ENCODE results near the gene RNF220. TPM values are rescaled to one million over a fixed set of nuclear protein-coding genes. Genes with fewer than 3 reads are reported as not detected.

Gene RNF220
- total and polyA plus RNA-seq, 2 of the 4 experiments (the other 2 are of a cell fraction) = 71.8 to 77.1 TPM

DNA sequence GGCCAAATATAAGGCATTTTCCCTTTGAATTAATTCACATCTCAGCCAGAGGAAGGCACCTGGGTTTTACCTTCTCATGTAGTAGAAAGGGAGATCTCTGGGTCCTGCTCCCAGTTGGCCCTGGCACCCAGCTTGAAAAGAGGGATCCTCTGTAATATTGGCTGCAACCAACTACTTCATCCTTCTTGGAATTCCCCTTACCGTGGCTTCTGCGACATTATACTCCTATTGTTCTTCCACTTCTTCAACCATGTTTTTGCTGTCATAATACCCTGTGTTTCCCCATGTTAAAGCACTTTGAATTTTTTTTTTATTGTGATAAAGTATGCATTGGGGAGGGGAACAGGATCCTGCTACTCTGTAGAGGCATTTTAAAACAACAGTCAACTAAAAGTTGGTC lies 26.8 kb downstream of the RNF220 start:
- dilution Hi-C loops (cut with HindIII; ENCODE audit: low sequenced_read_pairs, unreplicated experiment) (no loop called here), in situ Hi-C loops (cut with MboI; ENCODE audit: low sequenced_read_pairs) (no loop called here), intact Hi-C loops (cut with micrococcal nuclease) (no loop called here)
- POLR2A ChIA-PET (ENCODE audit: unreplicated experiment) = no interaction called here
- Histone ChIP-seq H3K23ac (ENCODE audit: low read depth, low read length) (no peak overlapping the region), H3K9me1 (ENCODE audit: insufficient read depth, low read length) (no peaks in the 10 kb centered on the region), H2AK5ac (ENCODE audit: low read depth, low read length) (no peak overlapping the region), H3K9ac (ENCODE audit: low read depth, low read length) (no peak overlapping the region), H2BK20ac (ENCODE audit: low read depth, low read length) (no peak overlapping the region), H2AK9ac (replicated peaks; ENCODE audit: low read depth, low read length, poor library complexity) (no peak overlapping the region), H2BK5ac (ENCODE audit: low read depth, low read length, poor library complexity, severe bottlenecking) (no peak overlapping the region), H3K27me3 (ENCODE audit: control insufficient read depth, insufficient read depth, low read length) (peaks cover 32% of the 10 kb centered on the region), H3K79me1 (ENCODE audit: low read depth in 1 of 2, low read length in 2 of 2) (no peaks in the 10 kb centered on the region), H2AFZ (replicated peaks; ENCODE audit: low read length, poor library complexity) (no peak overlapping the region), H4K20me1 (ENCODE audit: insufficient read depth, low read length) (no peaks in the 10 kb centered on the region), H2BK15ac (ENCODE audit: low read depth, low read length) (no peak overlapping the region), H3K4ac (ENCODE audit: low read depth, low read length) (no peak overlapping the region), H3K4me3 (ENCODE audit: insufficient read depth, low read depth, low read length) (no peak overlapping the region), H3K4me2 (ENCODE audit: low read depth, low read length) (no peak overlapping the region), H2BK120ac (ENCODE audit: low read depth, low read length) (no peak overlapping the region), H4K8ac (ENCODE audit: low read depth in 2 of 2, low read length in 2 of 2) (no peak overlapping the region), H3K27ac (ENCODE audit: insufficient read depth, low read length) (no peak overlapping the region), H3K14ac (replicated peaks; ENCODE audit: low read depth, low read length) (no peak overlapping the region), H4K91ac (ENCODE audit: insufficient read depth, low read depth, low read length) (no peak overlapping the region), H3K18ac (ENCODE audit: low read depth, low read length) (no peak overlapping the region), H4K5ac (ENCODE audit: low read depth, low read length) (no peak overlapping the region), H3K36me3 (ENCODE audit: control insufficient read depth, insufficient read depth, low read length) (no peaks in the 10 kb centered on the region), H3K4me1 (ENCODE audit: control insufficient read depth, insufficient read depth, low read length) (no peaks in the 10 kb centered on the region), H3K56ac (ENCODE audit: extremely low read depth, insufficient read depth, low read length) (no peak overlapping the region), H3K9me3 (ENCODE audit: control insufficient read depth, insufficient read depth, low read length) (no peaks in the 10 kb centered on the region)
- CTCF ChIA-PET = no interaction called here
- BruUV-seq (replicated peaks) = no TSS peak
- no peak for DNase-seq
- TF ChIP-seq, protein P1, sequence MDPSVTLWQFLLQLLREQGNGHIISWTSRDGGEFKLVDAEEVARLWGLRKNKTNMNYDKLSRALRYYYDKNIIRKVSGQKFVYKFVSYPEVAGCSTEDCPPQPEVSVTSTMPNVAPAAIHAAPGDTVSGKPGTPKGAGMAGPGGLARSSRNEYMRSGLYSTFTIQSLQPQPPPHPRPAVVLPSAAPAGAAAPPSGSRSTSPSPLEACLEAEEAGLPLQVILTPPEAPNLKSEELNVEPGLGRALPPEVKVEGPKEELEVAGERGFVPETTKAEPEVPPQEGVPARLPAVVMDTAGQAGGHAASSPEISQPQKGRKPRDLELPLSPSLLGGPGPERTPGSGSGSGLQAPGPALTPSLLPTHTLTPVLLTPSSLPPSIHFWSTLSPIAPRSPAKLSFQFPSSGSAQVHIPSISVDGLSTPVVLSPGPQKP (IDR thresholded peaks at IDR 0.05; ENCODE audit: borderline replicate concordance, low read depth, low read length) = no peak
- TF ChIP-seq CHD1 (IDR thresholded peaks at IDR 0.05; ENCODE audit: low read depth, low read length) (no peak), RAD21 (IDR thresholded peaks at IDR 0.05; ENCODE audit: low read length) (no peak), POLR2A (IDR thresholded peaks at IDR 0.05; ENCODE audit: low read depth, low read length) (no peak), MXI1 (IDR thresholded peaks at IDR 0.05; ENCODE audit: borderline replicate concordance, low read depth, low read length) (no peak), CEBPB (IDR thresholded peaks at IDR 0.05; ENCODE audit: low read depth, low read length) (no peak)
- TF ChIP-seq, protein P2, sequence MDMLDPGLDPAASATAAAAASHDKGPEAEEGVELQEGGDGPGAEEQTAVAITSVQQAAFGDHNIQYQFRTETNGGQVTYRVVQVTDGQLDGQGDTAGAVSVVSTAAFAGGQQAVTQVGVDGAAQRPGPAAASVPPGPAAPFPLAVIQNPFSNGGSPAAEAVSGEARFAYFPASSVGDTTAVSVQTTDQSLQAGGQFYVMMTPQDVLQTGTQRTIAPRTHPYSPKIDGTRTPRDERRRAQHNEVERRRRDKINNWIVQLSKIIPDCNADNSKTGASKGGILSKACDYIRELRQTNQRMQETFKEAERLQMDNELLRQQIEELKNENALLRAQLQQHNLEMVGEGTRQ (IDR thresholded peaks at IDR 0.05; ENCODE audit: low read depth, low read length) = no peak
- no peak for ATAC-seq (ENCODE audit: low read depth)
- no CpG with 5 or more reads among the region's 2 CpGs for WGBS, 2 experiments (ENCODE audit: extremely low coverage in 2 of 2, insufficient read length in 1 of 2)
